Epithelial cell of esophagus (primary cell): Measurements from ENCODE around the gene CDC14B.
"Not testable (repeated sequence)": the region's sequence is repeated elsewhere in the genome, so short reads cannot be mapped to it uniquely, and the experiment has no call there.

ENCODE experiments used
- DNase-seq: peaks from one replicate; pipeline ENCODE4 v3.0.0; 2010; ENCODE audit warnings: low read depth
- H3K4me3 ChIP-seq: 2 replicates; pipeline ENCODE4 v1.5.1; 2011; ENCODE audit warnings: mild to moderate bottlenecking, low read length, control low read depth
- CTCF ChIP-seq: IDR thresholded peaks from 2 replicates; pipeline ENCODE4 v1.5.1; 2011; ENCODE audit warnings: low read depth, mild to moderate bottlenecking, low read length, control low read depth, inconsistent platforms; ENCODE audit not compliant: insufficient read depth; ENCODE audit errors: missing control alignments

Gene CDC14B

DNA sequence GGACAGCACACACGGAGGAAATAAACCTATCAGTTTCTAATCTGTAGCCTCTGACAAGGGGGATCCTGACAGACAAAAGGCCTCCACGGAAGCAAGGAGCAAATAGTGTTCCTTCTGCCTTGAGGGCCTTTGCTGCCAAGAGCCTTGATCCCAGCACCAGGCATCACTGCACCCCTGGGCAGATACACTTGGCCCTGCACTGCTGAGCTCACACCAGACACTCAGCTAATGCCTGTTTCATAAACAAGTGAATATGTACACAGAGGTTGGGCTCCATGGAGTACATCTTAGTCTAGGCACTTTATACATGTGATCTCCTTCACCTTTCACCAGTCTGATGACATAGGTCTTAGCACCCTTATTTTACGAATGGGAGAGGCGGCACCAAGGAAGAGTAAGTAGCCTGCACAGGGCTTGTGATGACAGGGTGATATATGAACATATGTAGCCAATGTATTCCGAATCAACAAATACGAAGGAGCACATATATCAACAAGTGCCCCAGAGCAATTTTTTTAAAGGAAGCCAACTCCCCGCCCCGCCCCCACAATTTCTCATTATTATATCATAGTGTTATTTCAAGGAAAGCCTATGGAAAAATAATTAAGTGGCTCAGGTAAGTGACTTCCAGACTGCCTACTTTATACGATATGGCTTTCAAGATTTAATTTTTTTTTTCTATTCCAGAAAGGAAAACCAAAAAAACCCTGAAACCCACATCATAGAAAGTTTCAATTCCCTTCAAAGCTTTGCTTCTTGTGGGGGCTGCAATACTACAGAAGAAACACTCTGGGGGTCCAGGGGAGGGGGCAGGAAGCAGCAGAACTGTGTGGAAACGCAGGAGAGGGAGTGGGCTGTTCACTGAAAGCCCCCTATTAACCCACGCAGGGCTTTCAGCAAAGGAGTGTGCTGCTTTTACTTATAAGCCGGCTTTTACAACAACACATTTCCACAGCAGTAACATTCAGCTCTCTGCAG, 32.0 kb downstream of the CDC14B start:
- no peak for TF ChIP-seq CTCF
- no peak for DNase-seq
- H3K4me3 ChIP-seq: no peak overlapping the region

DNA sequence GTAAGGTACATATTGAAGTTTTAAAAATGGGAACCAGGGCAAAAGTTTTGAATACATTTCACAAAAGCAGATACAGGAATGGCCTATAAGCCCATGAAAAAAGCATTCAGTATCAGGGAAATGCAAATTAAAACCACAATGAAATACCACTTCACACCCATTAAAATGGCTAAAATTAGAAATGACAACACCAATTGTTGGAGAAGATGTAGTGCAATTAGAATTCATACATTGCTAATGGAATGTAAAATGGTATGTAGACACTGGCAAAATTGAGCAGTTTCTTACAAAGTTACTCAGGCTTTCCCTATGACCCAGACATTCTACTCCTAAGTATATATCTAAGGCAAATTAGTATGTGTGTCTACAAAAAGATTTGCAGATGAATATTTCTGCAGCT, 34.2 kb downstream of the CDC14B start:
- no peak for TF ChIP-seq CTCF
- DNase-seq: no peak
- H3K4me3 ChIP-seq: no peak overlapping the region

DNA sequence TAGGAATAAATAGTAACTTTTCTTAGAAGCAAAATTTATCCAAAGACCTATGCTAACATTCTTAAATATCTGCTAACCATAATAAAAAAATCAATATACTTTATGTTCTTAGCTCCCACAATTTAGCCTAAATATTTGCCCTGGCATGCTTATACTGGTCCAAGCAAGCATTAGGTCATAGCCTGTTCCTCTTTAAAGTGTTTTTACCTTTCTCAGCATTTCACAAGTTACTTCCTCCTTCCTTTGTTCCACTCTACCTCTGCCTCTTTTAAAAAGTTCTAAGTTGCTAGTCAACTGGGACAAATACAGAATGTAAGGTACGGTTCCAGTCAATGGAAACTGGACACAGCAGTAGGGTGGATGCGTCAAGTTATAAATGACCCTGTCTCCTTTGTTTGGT, 37.4 kb downstream of the CDC14B start:
- DNase-seq: peak; percentile 38
- not testable (repeated sequence) for H3K4me3 ChIP-seq

GRCh38 chr9:96581786-96582185, 37.9 kb downstream of the CDC14B start:
- no peak overlapping the region for H3K4me3 ChIP-seq
- TF ChIP-seq CTCF: no peak
- no peak for DNase-seq

DNA sequence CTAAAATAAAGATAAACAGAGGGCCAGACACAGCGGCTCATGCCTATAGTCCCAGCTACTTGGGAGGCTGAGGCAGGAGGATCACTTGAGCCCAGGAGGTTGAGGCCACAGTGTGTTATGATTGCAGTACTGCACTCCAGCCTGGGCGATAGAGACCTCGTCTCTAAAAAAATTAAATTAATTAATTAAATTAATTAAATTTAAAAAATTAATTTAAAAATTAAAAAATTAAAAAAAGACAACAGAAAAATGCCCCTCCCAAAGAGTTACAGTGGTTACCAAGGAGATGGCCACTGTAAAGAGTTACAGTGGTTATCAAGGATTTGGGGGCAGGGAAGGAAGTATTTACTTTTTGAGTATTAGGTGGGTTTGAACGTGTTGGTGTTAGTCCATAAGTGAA, 38.3 kb downstream of the CDC14B start:
- no peak overlapping the region for H3K4me3 ChIP-seq
- no peak for DNase-seq
- TF ChIP-seq CTCF: no peak

DNA sequence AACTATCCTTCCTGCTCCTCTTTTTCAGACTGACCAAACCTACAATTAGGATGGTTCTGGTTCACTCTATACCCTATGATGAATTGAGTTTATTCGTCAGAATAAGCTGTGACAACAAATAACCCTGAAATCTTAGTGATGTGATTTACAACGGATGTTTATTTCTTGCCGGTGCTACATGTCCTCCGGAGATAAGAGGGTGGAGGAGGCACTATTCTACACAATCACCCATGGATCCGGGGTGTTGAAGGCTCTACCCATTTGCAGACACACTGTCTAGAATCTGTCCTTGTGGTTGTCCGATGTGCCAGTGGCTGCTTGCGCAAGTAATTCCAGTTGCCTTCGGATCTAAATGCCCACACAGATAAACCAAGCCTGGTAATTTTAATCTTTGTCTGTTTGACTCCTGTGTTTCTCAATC, 44.7 kb downstream of the CDC14B start:
- no peak overlapping the region for H3K4me3 ChIP-seq
- DNase-seq: no peak
- no peak for TF ChIP-seq CTCF

GRCh38 chr9:96574455-96574854, 45.2 kb downstream of the CDC14B start:
- TF ChIP-seq CTCF: no peak
- no peak overlapping the region for H3K4me3 ChIP-seq
- no peak for DNase-seq
